Skeletal muscle tissue (tissue), 4 donors: ENCODE data around the gene METTL15. TPM values are rescaled to one million over a fixed set of nuclear protein-coding genes. Genes with fewer than 3 reads are reported as not detected.
"Not testable (repeated sequence)": the region's sequence is repeated elsewhere in the genome, so short reads cannot be mapped to it uniquely, and the experiment has no call there.

Experiments
- H3K27ac ChIP-seq: one replicate; pipeline ENCODE4 v1.7.0; 2013; ENCODE audit warnings: mild to moderate bottlenecking, low read depth, low read length, inconsistent platforms
- H3K27me3 ChIP-seq, 3 donors: one replicate each; pipeline ENCODE4 v1.7.0; 2013; ENCODE audit warnings: low read length in 3 of 3; ENCODE audit not compliant: control insufficient read depth in 3 of 3, insufficient read depth in 3 of 3
- H3K36me3 ChIP-seq, 3 donors: one replicate each; pipeline ENCODE4 v1.7.0; 2013; ENCODE audit warnings: low read length in 3 of 3; ENCODE audit not compliant: control insufficient read depth in 3 of 3, insufficient read depth in 3 of 3
- H3K4me1 ChIP-seq, 3 donors: one replicate each; pipeline ENCODE4 v1.7.0; 2013; ENCODE audit warnings: low read length in 3 of 3, mild to moderate bottlenecking in 3 of 3; ENCODE audit not compliant: control insufficient read depth in 3 of 3, insufficient read depth in 3 of 3
- H3K4me3 ChIP-seq, 3 donors: one replicate each; pipeline ENCODE4 v1.7.0; 2013; ENCODE audit warnings: low read length in 3 of 3
- H3K9ac ChIP-seq, 3 donors: one replicate each; pipeline ENCODE4 v1.7.0; 2013; ENCODE audit warnings: low read length in 3 of 3, mild to moderate bottlenecking in 3 of 3, moderate library complexity in 2 of 3, low read depth in 1 of 3
- H3K9me3 ChIP-seq, 3 donors: one replicate each; pipeline ENCODE4 v1.7.0; 2013; ENCODE audit warnings: low read length in 3 of 3; ENCODE audit not compliant: control insufficient read depth in 3 of 3
- total RNA-seq: library from RNA; depleted of rRNA; stranded (reverse); fragments of >200 nt; gene quantifications from one replicate; pipeline ENCODE4 v1.2.3, GENCODE V29; 2014
- donor health status: Osteomylitis.

Gene METTL15
- total RNA-seq, 1 donor from 2014 or later, result 21.9 TPM

- H3K4me3 ChIP-seq, result no peak overlapping the region
- no peaks in the 10 kb centered on the region for H3K9me3 ChIP-seq
- no peak overlapping the region for H3K27ac ChIP-seq
- no peaks in the 10 kb centered on the region for H3K27me3 ChIP-seq
- H3K36me3 ChIP-seq, result no peaks in the 10 kb centered on the region
- no peak overlapping the region for H3K9ac ChIP-seq
- H3K4me1 ChIP-seq, result no peaks in the 10 kb centered on the region
These were observed 18.0 kb upstream of the METTL15 start for GRCh38 chr11:28090052-28090749.

GRCh38 chr11:28092786-28093185 lies 15.4 kb upstream of the METTL15 start:
- no peaks in the 10 kb centered on the region for H3K27me3 ChIP-seq
- H3K27ac ChIP-seq, result no peak overlapping the region
- H3K36me3 ChIP-seq, result no peaks in the 10 kb centered on the region
- H3K9me3 ChIP-seq, result no peaks in the 10 kb centered on the region
- no peaks in the 10 kb centered on the region for H3K4me1 ChIP-seq
- no peak overlapping the region for H3K4me3 ChIP-seq
- no peak overlapping the region for H3K9ac ChIP-seq

- no peak overlapping the region for H3K27ac ChIP-seq
These were observed 9.9 kb upstream of the METTL15 start for GRCh38 chr11:28098257-28098656.

GRCh38 chr11:28099715-28100114 lies 8.5 kb upstream of the METTL15 start:
- Histone ChIP-seq H3K27me3 (no peaks in the 10 kb centered on the region), H3K4me3 (no peak overlapping the region), H3K27ac (no peak overlapping the region), H3K9ac (no peak overlapping the region), H3K9me3 (no peaks in the 10 kb centered on the region), H3K4me1 (no peaks in the 10 kb centered on the region), H3K36me3 (no peaks in the 10 kb centered on the region)

More at GRCh38 chr11:28098257-28098656, 9.9 kb upstream of the METTL15 start:
- no peaks in the 10 kb centered on the region for H3K4me1 ChIP-seq
- no peak overlapping the region for H3K9ac ChIP-seq
- H3K27me3 ChIP-seq, result no peaks in the 10 kb centered on the region
- H3K4me3 ChIP-seq, result no peak overlapping the region
- H3K36me3 ChIP-seq, result no peaks in the 10 kb centered on the region
- H3K9me3 ChIP-seq, result no peaks in the 10 kb centered on the region

GRCh38 chr11:28100665-28101064 lies 7.5 kb upstream of the METTL15 start:
- Histone ChIP-seq H3K4me3 (no peak overlapping the region), H3K9me3 (no peaks in the 10 kb centered on the region), H3K27ac (no peak overlapping the region), H3K36me3 (no peaks in the 10 kb centered on the region), H3K4me1 (no peaks in the 10 kb centered on the region), H3K9ac (no peak overlapping the region), H3K27me3 (no peaks in the 10 kb centered on the region)

GRCh38 chr11:28102300-28102699 lies 5.9 kb upstream of the METTL15 start:
- not testable (repeated sequence) for H3K27ac ChIP-seq, H3K9ac ChIP-seq, H3K9me3 ChIP-seq, H3K36me3 ChIP-seq, H3K4me3 ChIP-seq, H3K4me1 ChIP-seq, H3K27me3 ChIP-seq

- no peaks in the 10 kb centered on the region for H3K27me3 ChIP-seq
- H3K4me3 ChIP-seq, result no peak overlapping the region
- no peak overlapping the region for H3K9ac ChIP-seq
- no peaks in the 10 kb centered on the region for H3K9me3 ChIP-seq
- H3K36me3 ChIP-seq, result no peaks in the 10 kb centered on the region
- peaks cover 10 to 15% (median 13%) of the 10 kb centered on the region in 3 donors for H3K4me1 ChIP-seq
- no peak overlapping the region for H3K27ac ChIP-seq
These were observed 3.8 kb upstream of the METTL15 start for GRCh38 chr11:28104425-28104824.

- peaks cover 10 to 19% (median 13%) of the 10 kb centered on the region in 3 donors for H3K4me1 ChIP-seq
- H3K27me3 ChIP-seq, result no peaks in the 10 kb centered on the region
- H3K36me3 ChIP-seq, result no peaks in the 10 kb centered on the region
- no peaks in the 10 kb centered on the region for H3K9me3 ChIP-seq
- no peak overlapping the region for H3K4me3 ChIP-seq
- H3K9ac ChIP-seq, result no peak overlapping the region
- H3K27ac ChIP-seq, result no peak overlapping the region
These were observed 3.2 kb upstream of the METTL15 start for GRCh38 chr11:28104984-28105383.

- Histone ChIP-seq H3K9me3 (no peaks in the 10 kb centered on the region), H3K27me3 (no peaks in the 10 kb centered on the region), H3K9ac (no peak overlapping the region), H3K4me1 (peaks cover 11 to 19% (median 14%) of the 10 kb centered on the region in 3 donors), H3K4me3 (no peak overlapping the region), H3K27ac (no peak overlapping the region), H3K36me3 (no peaks in the 10 kb centered on the region)
These were observed 2.3 kb upstream of the METTL15 start for GRCh38 chr11:28105869-28106268.

GRCh38 chr11:28106353-28107043 lies 1.7 kb upstream of the METTL15 start:
- H3K9ac ChIP-seq, result no peak overlapping the region
- no peaks in the 10 kb centered on the region for H3K9me3 ChIP-seq
- H3K36me3 ChIP-seq, result no peaks in the 10 kb centered on the region
- H3K4me3 ChIP-seq, result no peak overlapping the region
- no peak overlapping the region for H3K27ac ChIP-seq
- peaks cover 16 to 24% (median 20%) of the 10 kb centered on the region in 3 donors for H3K4me1 ChIP-seq
- H3K27me3 ChIP-seq, result no peaks in the 10 kb centered on the region
